ENCODE measurements around the gene MPPED1. TPM values are rescaled to one million over a fixed set of nuclear protein-coding genes. Genes with fewer than 3 reads are reported as not detected.

MPPED1 gene
- total RNA-seq, 1 experiment from 2014 or later: 0.28 TPM

DNA sequence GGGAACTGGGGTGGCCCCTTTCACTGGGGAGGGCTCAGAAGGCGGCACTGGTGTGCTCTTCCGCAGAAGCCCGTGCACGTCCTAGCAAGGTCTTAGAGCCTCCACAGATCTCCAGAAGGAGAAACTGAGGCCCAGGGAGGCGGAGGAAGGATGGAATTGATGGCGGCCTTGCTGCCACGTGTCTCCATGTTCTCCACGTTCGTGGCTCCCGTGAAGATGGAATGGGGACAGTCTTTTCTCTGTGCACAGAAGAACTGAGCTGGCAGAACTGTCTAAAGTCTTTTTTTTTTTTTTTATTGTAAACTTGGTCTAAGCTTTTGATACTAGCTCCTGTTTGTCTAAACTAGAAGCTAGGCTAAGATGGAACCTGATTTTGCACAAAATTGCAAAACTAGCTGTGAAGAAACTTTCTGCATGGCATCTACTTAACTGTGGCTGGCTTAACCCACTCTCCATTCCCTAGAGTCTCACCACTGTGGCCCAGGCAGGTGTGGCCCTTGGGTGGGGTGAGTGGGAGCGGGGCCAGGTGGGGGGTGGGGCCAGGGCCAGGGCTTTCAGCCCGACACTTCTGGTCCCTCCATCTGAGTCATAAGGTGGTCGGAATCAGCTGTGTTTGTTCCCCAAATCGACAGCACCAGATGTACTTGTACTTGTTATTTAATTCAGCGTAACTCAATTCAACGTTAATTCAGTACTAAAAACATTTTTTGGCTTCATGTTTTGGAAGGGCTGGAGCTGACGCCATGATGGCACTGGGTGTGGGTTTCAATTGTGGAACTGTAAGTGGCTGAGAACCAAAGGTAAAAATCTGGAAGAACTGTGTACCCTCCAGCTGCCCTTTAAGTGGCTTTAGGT is 120.7 kb downstream of the MPPED1 start:
- WGBS (ENCODE audit: extremely low coverage, insufficient read length, low lambda C conversion rate): no CpG with 5 or more reads among the region's 17 CpGs
- Histone ChIP-seq H3K23me2 (ENCODE audit: insufficient read length, low read depth, low read length, poor library complexity, severe bottlenecking) (no peaks in the 10 kb centered on the region), H3K79me1 (ENCODE audit: insufficient read depth, low read depth, low read length, poor library complexity, severe bottlenecking) (no peaks in the 10 kb centered on the region), H2BK12ac (ENCODE audit: insufficient read length, low read depth, low read length) (no peak overlapping the region), H2BK120ac (ENCODE audit: low read depth, low read length, poor library complexity, severe bottlenecking) (no peak overlapping the region), H3T11ph (ENCODE audit: low read length) (no peak overlapping the region), H4K8ac (replicated peaks; ENCODE audit: insufficient read length, low read depth, low read length) (no peak overlapping the region), H3K4ac (ENCODE audit: low read depth, low read length) (no peak overlapping the region), H3K56ac (ENCODE audit: insufficient read length, low read depth, low read length) (no peak overlapping the region), H2BK20ac (ENCODE audit: low read depth, low read length, poor library complexity, severe bottlenecking) (no peak overlapping the region), H4K5ac (ENCODE audit: insufficient read length, low read depth, low read length) (no peak overlapping the region), H2BK15ac (ENCODE audit: low read depth, low read length) (no peak overlapping the region), H3K23ac (ENCODE audit: insufficient read length, low read depth, low read length) (no peak overlapping the region), H2AFZ (ENCODE audit: low read length) (no peak overlapping the region), H3K18ac (ENCODE audit: insufficient read length, low read depth, low read length) (no peak overlapping the region), H3K79me2 (ENCODE audit: insufficient read depth, low read length) (no peaks in the 10 kb centered on the region), H3K27me3 (ENCODE audit: insufficient read depth, low read length) (no peaks in the 10 kb centered on the region), H4K91ac (ENCODE audit: insufficient read length, low read depth, low read length) (no peak overlapping the region), H4K20me1 (ENCODE audit: control insufficient read depth, insufficient read depth, insufficient read length) (no peaks in the 10 kb centered on the region), H2BK5ac (ENCODE audit: insufficient read length, low read length) (no peak overlapping the region), H3K4me1 (ENCODE audit: insufficient read depth, low read length) (no peaks in the 10 kb centered on the region), H2AK5ac (ENCODE audit: insufficient read length, low read length) (no peak overlapping the region), H3K4me2 (ENCODE audit: insufficient read depth, insufficient read length, low read length) (no peak overlapping the region), H3K27ac (ENCODE audit: insufficient read length, low read depth, low read length) (no peak overlapping the region), H3K14ac (ENCODE audit: insufficient read depth, low read length) (no peak overlapping the region; the same call in 1 of the 2 replicates), H3K9me3 (ENCODE audit: control insufficient read depth, low read depth, low read length) (no peaks in the 10 kb centered on the region), H3K9ac (ENCODE audit: extremely low read depth, insufficient read length, low read length) (no peak overlapping the region)
- TF ChIP-seq, protein P1, sequence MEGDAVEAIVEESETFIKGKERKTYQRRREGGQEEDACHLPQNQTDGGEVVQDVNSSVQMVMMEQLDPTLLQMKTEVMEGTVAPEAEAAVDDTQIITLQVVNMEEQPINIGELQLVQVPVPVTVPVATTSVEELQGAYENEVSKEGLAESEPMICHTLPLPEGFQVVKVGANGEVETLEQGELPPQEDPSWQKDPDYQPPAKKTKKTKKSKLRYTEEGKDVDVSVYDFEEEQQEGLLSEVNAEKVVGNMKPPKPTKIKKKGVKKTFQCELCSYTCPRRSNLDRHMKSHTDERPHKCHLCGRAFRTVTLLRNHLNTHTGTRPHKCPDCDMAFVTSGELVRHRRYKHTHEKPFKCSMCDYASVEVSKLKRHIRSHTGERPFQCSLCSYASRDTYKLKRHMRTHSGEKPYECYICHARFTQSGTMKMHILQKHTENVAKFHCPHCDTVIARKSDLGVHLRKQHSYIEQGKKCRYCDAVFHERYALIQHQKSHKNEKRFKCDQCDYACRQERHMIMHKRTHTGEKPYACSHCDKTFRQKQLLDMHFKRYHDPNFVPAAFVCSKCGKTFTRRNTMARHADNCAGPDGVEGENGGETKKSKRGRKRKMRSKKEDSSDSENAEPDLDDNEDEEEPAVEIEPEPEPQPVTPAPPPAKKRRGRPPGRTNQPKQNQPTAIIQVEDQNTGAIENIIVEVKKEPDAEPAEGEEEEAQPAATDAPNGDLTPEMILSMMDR (conservative IDR thresholded peaks at IDR 0.05): no peak
- H3K4me1 Mint-ChIP-seq: peaks cover 0 to 9% of the 10 kb centered on the region in 2 experiments; a peak in 2 of 4 replicates
- H3K27me3 Mint-ChIP-seq (ENCODE audit: low read depth): peaks cover 10% of the 10 kb centered on the region
- H3K36me3 Mint-ChIP-seq (ENCODE audit: insufficient read depth in 1 of 3, low read depth in 3 of 3): peaks cover 5 to 11% (median 8%) of the 10 kb centered on the region in 3 experiments; a peak in 5 of 7 replicates
- no peak overlapping the region for H3K27ac Mint-ChIP-seq
- no peak overlapping the region for H3K4me3 Mint-ChIP-seq
- no peak for DNase-seq
- H3K9me3 Mint-ChIP-seq: peaks cover 11% of the 10 kb centered on the region in 2 experiments

Measured in H9 (cell line).